ENCODE results near the gene CDH23. TPM values are rescaled to one million over a fixed set of nuclear protein-coding genes. Genes with fewer than 3 reads are reported as not detected.

Gene CDH23
- total and polyA plus RNA-seq, 2 donors (not counting 1 experiment from before 2014, with no cell fraction given), result 0.37 to 0.89 TPM

GRCh38 chr10:71641449-71641848, 244.7 kb downstream of the CDH23 start:
- Histone ChIP-seq H3K27ac (ENCODE audit: low read length in 2 of 2) (no peak overlapping the region), H3K4me1 (ENCODE audit: control insufficient read depth in 2 of 2, insufficient read depth in 2 of 2, low read length in 2 of 2) (peaks cover 20 to 30% of the 10 kb centered on the region in 2 donors), H3K79me2 (ENCODE audit: control insufficient read depth, insufficient read depth, low read length) (no peaks in the 10 kb centered on the region), H3K9ac (ENCODE audit: low read length) (no peak overlapping the region), H2AFZ (ENCODE audit: insufficient read depth, low read depth, low read length, poor library complexity, severe bottlenecking) (no peak overlapping the region), H4K20me1 (ENCODE audit: control insufficient read depth, insufficient read depth, low read length, poor library complexity, severe bottlenecking) (no peaks in the 10 kb centered on the region), H3K36me3 (replicated peaks in 1 of 2; ENCODE audit: control extremely low read depth in 1 of 2, control insufficient read depth in 1 of 2, extremely low read depth in 1 of 2, insufficient read depth in 2 of 2, low read length in 1 of 2) (no peaks in the 10 kb centered on the region), H3K4me2 (replicated peaks; ENCODE audit: low read depth, low read length, poor library complexity, severe bottlenecking) (no peak overlapping the region), H3K9me3 (ENCODE audit: control extremely low read depth in 1 of 3, control insufficient read depth in 2 of 3, insufficient read depth in 1 of 3, low read length in 2 of 3) (no peaks in the 10 kb centered on the region), H3K4me3 (ENCODE audit: control extremely low read depth in 1 of 5, extremely low read depth in 1 of 5, insufficient read depth in 1 of 5, low read depth in 2 of 5, low read length in 4 of 5) (no peak overlapping the region), H3K27me3 (replicated peaks in 1 of 4; ENCODE audit: control extremely low read depth in 1 of 4, control insufficient read depth in 3 of 4, insufficient read depth in 4 of 4, low read length in 3 of 4) (no peaks in the 10 kb centered on the region)
- intact Hi-C loops (cut with micrococcal nuclease), result loop anchor here (10.0 kb wide), 1 partner anchor 53 kb away; no protein-coding TSS in a partner anchor
- DNase-seq, result no peak
- Mint-ChIP-seq H3K4me1 (peaks cover 25% of the 10 kb centered on the region), H3K27me3 (no peaks in the 10 kb centered on the region), H3K27ac (no peak overlapping the region), H3K9me3 (ENCODE audit: insufficient read depth) (no peaks in the 10 kb centered on the region), H3K4me3 (no peak overlapping the region)
- ChIA-PET POLR2A (no interaction called here), CTCF (interaction anchor here (1.2 to 1.7 kb wide), 3 partner anchors 67 to 255 kb away, joined by 3 to 6 read pairs (median 4); no protein-coding TSS in a partner anchor)
- TF ChIP-seq CTCF (IDR thresholded peaks at IDR 0.05), result no peak
- TF ChIP-seq EZH2 (IDR thresholded peaks at IDR 0.05; ENCODE audit: borderline replicate concordance, insufficient read depth, low read depth, low read length, poor library complexity, severe bottlenecking), result no peak
- 97% methylated on average over 4 of the region's 7 CpGs for WGBS (ENCODE audit: insufficient coverage)
- ATAC-seq (ENCODE audit: low read depth), result no peak

- H3K36me3 ChIP-seq (replicated peaks in 1 of 2; ENCODE audit: control extremely low read depth in 1 of 2, control insufficient read depth in 1 of 2, extremely low read depth in 1 of 2, insufficient read depth in 2 of 2, low read length in 1 of 2), result no peaks in the 10 kb centered on the region
- H3K27ac ChIP-seq (ENCODE audit: low read length in 2 of 2), result no peak overlapping the region
- intact Hi-C loops (cut with micrococcal nuclease), result loop anchor here (10.0 kb wide), 1 partner anchor 53 kb away; no protein-coding TSS in a partner anchor
- ChIA-PET CTCF (interaction anchor here (1.2 kb wide), 1 partner anchor 255 kb away, joined by 3 read pairs; no protein-coding TSS in a partner anchor), POLR2A (no interaction called here)
- no peak overlapping the region for H3K9ac ChIP-seq (ENCODE audit: low read length)
- ATAC-seq (ENCODE audit: low read depth), result no peak
- DNase-seq, result no peak
- Mint-ChIP-seq H3K9me3 (ENCODE audit: insufficient read depth) (no peaks in the 10 kb centered on the region), H3K4me1 (peaks cover 25% of the 10 kb centered on the region), H3K27ac (no peak overlapping the region), H3K4me3 (no peak overlapping the region), H3K27me3 (no peaks in the 10 kb centered on the region)
- peaks cover 20 to 30% of the 10 kb centered on the region in 2 donors for H3K4me1 ChIP-seq (ENCODE audit: control insufficient read depth in 2 of 2, insufficient read depth in 2 of 2, low read length in 2 of 2)
- TF ChIP-seq EZH2 (IDR thresholded peaks at IDR 0.05; ENCODE audit: borderline replicate concordance, insufficient read depth, low read depth, low read length, poor library complexity, severe bottlenecking), result no peak
- no peak for TF ChIP-seq CTCF (IDR thresholded peaks at IDR 0.05)
- no peaks in the 10 kb centered on the region for H3K79me2 ChIP-seq (ENCODE audit: control insufficient read depth, insufficient read depth, low read length)
- 100% methylated on average over 3 of the region's 5 CpGs for WGBS (ENCODE audit: insufficient coverage)
- H3K4me3 ChIP-seq (ENCODE audit: control extremely low read depth in 1 of 5, extremely low read depth in 1 of 5, insufficient read depth in 1 of 5, low read depth in 2 of 5, low read length in 4 of 5), result no peak overlapping the region
- H3K4me2 ChIP-seq (replicated peaks; ENCODE audit: low read depth, low read length, poor library complexity, severe bottlenecking), result no peak overlapping the region
- peaks cover 0 to 4% (median 0%) of the 10 kb centered on the region in 3 donors for H3K9me3 ChIP-seq (ENCODE audit: control extremely low read depth in 1 of 3, control insufficient read depth in 2 of 3, insufficient read depth in 1 of 3, low read length in 2 of 3)
- H3K27me3 ChIP-seq (replicated peaks in 1 of 4; ENCODE audit: control extremely low read depth in 1 of 4, control insufficient read depth in 3 of 4, insufficient read depth in 4 of 4, low read length in 3 of 4), result no peaks in the 10 kb centered on the region
- H4K20me1 ChIP-seq (ENCODE audit: control insufficient read depth, insufficient read depth, low read length, poor library complexity, severe bottlenecking), result no peaks in the 10 kb centered on the region
- H2AFZ ChIP-seq (ENCODE audit: insufficient read depth, low read depth, low read length, poor library complexity, severe bottlenecking), result no peak overlapping the region
These were observed 245.3 kb downstream of the CDH23 start for GRCh38 chr10:71641986-71642385.
